IPS DF 6.9 (cell line): ENCODE data around the gene PORCN.

Experiments used
- DNase-seq: peaks from one replicate; pipeline ENCODE4 v3.0.0-alpha.2; 2013; ENCODE audit warnings: low read depth, low spot score
- H3K27ac ChIP-seq: one replicate; pipeline ENCODE4 v1.5.1; 2013; ENCODE audit warnings: low read length, control low read depth
- H3K27me3 ChIP-seq: 2 replicates; pipeline ENCODE4 v1.6.1; 2013; ENCODE audit warnings: mild to moderate bottlenecking, low read length; ENCODE audit not compliant: control insufficient read depth, insufficient read depth
- H3K36me3 ChIP-seq: 2 replicates; pipeline ENCODE4 v1.6.1; 2013; ENCODE audit warnings: low read length; ENCODE audit not compliant: control insufficient read depth, insufficient read depth
- H3K4me1 ChIP-seq: 2 replicates; pipeline ENCODE4 v1.6.1; 2013; ENCODE audit warnings: low read length; ENCODE audit not compliant: control insufficient read depth, insufficient read depth
- H3K4me3 ChIP-seq: 2 replicates; pipeline ENCODE4 v1.5.1; 2013; ENCODE audit warnings: mild to moderate bottlenecking, low read length
- H3K9me3 ChIP-seq: 2 replicates; pipeline ENCODE4 v1.6.1; 2013; ENCODE audit warnings: low read length, inconsistent platforms; ENCODE audit not compliant: control insufficient read depth, insufficient read depth
- WGBS: extraction: QIAGEN DNeasy Blood & Tissue Kit; methylation state at CpG from one replicate; pipeline ENCODE4 v1.1.7; 2013; ENCODE audit warnings: mixed read lengths, missing lambda C conversion rate; ENCODE audit not compliant: insufficient read length, insufficient coverage; 5-methylcytosine and 5-hydroxymethylcytosine counted together

Gene PORCN

DNA sequence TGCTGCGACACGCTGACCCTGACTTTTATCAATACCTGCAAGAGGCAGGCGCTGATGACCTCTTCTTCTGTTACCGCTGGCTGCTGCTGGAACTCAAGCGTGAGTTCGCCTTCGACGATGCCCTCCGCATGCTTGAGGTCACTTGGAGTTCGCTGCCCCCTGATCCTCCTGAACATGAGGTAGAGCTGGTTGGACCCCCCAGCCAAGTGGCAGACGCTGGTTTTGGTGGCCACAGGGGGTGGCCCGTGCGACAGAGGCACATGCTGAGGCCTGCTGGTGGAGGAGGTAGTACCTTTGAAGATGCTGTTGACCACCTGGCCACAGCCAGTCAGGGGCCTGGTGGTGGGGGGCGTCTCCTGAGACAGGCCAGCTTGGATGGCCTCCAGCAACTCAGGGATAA, 51.3 kb downstream of the PORCN start:
- DNase-seq: no peak
- H3K4me3 ChIP-seq: no peak overlapping the region
- no peak overlapping the region for H3K27ac ChIP-seq
- WGBS: no CpG with 5 or more reads among the region's 14 CpGs
- peaks cover 5% of the 10 kb centered on the region; the same call in 1 of the 2 replicates for H3K36me3 ChIP-seq
- no peaks in the 10 kb centered on the region for H3K9me3 ChIP-seq
- H3K27me3 ChIP-seq: no peaks in the 10 kb centered on the region
- H3K4me1 ChIP-seq: no peaks in the 10 kb centered on the region

DNA sequence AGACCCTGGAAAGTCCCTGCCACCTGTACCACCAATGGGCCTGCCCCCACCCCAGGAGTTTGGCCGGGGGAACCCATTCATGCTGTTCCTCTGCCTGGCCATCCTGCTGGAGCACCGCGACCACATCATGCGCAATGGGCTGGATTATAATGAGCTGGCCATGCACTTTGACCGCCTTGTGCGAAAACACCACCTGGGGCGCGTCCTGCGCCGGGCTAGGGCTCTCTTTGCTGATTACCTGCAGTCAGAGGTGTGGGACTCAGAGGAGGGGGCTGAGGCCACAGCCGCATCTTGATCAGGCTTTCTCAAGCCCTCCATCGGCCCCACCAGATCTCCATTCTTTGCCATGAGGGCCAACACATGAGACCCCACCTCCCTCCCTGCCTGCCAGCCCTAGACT, 51.9 kb downstream of the PORCN start:
- H3K27me3 ChIP-seq: no peaks in the 10 kb centered on the region
- no peaks in the 10 kb centered on the region for H3K4me1 ChIP-seq
- H3K36me3 ChIP-seq: peaks cover 5% of the 10 kb centered on the region; the same call in 1 of the 2 replicates
- DNase-seq: no peak
- WGBS: no CpG with 5 or more reads among the region's 12 CpGs
- no peak overlapping the region for H3K4me3 ChIP-seq
- no peaks in the 10 kb centered on the region for H3K9me3 ChIP-seq
- no peak overlapping the region for H3K27ac ChIP-seq

DNA sequence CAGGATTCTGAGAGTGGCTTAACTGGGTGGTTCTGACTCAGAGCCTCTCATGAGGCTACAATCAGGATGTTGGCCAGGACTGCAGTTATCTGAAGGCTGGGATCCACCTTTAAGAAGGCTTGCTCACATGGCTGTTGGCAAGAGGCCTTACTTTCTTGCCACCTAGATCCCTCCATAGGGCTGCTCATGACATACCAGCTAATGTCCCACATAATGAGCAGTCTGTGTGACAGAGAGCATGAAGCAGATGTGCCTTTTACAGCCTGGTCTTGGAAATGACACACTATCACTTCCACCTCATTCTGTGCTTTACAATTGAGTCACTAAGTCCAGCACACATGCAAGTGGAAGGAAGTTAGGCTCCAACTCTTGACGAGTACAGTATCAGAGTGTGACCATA, 61.2 kb downstream of the PORCN start:
- Histone ChIP-seq H3K9me3 (no peaks in the 10 kb centered on the region), H3K27ac (no peak overlapping the region), H3K4me1 (no peaks in the 10 kb centered on the region), H3K36me3 (no peaks in the 10 kb centered on the region), H3K4me3 (no peak overlapping the region), H3K27me3 (no peaks in the 10 kb centered on the region)
- no peak for DNase-seq
- no CpG with 5 or more reads among the region's 1 CpG for WGBS
